HEK293 (cell line): Measurements from ENCODE around the gene EED.
A peak's percentile ranks its signal among the peaks of the same experiment; 100 is the strongest.

Experiments used
- CTCF ChIA-PET: fragments of 350-600 bp; formaldehyde crosslinking; extraction: SDS; loops from one replicate; lab custom pipeline; 2021; ENCODE audit warnings: antibody characterized with exemption; lab: Yijun Ruan, JAX
- POLR2A ChIA-PET: fragments of 300-600 bp; formaldehyde crosslinking; extraction: SDS; loops from one replicate; lab custom pipeline; 2020; ENCODE audit warnings: antibody characterized with exemption, inconsistent platforms; lab: Yijun Ruan, JAX
- H3K27ac ChIP-seq: fragments of 200-500 bp; sonication (Bioruptor generic); 2 replicates; pipeline ENCODE4 v1.5.1; 2014; ENCODE audit warnings: low read depth, low read length, control low read depth, inconsistent platforms; ENCODE audit errors: extremely low read depth
- H3K36me3 ChIP-seq, 2 experiments: fragments of 200-500 bp in 1 of 2; sonication (Bioruptor generic) in 1 of 2; 1 replicate in 1 of 2; 2 replicates in 1 of 2; pipeline ENCODE4 v1.5.1; 2014 to 2017; ENCODE audit warnings: inconsistent platforms in 2 of 2, low read length in 2 of 2; ENCODE audit not compliant: control insufficient read depth in 2 of 2, insufficient read depth in 1 of 2
- H3K4me1 ChIP-seq: fragments of 200-500 bp; sonication (Bioruptor generic); 2 replicates; pipeline ENCODE4 v1.5.1; 2014; ENCODE audit warnings: mild to moderate bottlenecking, low read length, inconsistent platforms; ENCODE audit not compliant: control insufficient read depth, insufficient read depth
- H3K4me3 ChIP-seq: 2 replicates; pipeline ENCODE4 v1.5.1; 2011; ENCODE audit warnings: low read depth, mild to moderate bottlenecking, control low read depth, low read length, moderate library complexity
- H3K9me3 ChIP-seq: fragments of 200-500 bp; sonication (Bioruptor generic); 2 replicates; pipeline ENCODE4 v1.5.1; 2014; ENCODE audit warnings: low read depth, low read length, inconsistent platforms; ENCODE audit not compliant: control insufficient read depth, insufficient read depth
- FEZF1 ChIP-seq: fragments of 450-650 bp; formaldehyde crosslinking; IDR thresholded peaks from 2 replicates; pipeline ENCODE4 v1.5.1; 2016; ENCODE audit warnings: missing biosample characterization, missing genetic modification characterization
- OSR2 ChIP-seq: fragments of 450-650 bp; formaldehyde crosslinking; IDR thresholded peaks from 2 replicates; pipeline ENCODE4 v1.5.1; 2016; ENCODE audit warnings: missing biosample characterization, missing genetic modification characterization
- PRDM6 ChIP-seq: fragments of 450-650 bp; formaldehyde crosslinking; IDR thresholded peaks from 2 replicates; pipeline ENCODE4 v1.5.1; 2017; ENCODE audit warnings: missing biosample characterization, missing genetic modification characterization
- YY2 ChIP-seq: fragments of 450-650 bp; formaldehyde crosslinking; IDR thresholded peaks from 2 replicates; pipeline ENCODE4 v1.5.1; 2016; ENCODE audit warnings: missing biosample characterization, missing genetic modification characterization
- ZBTB1 ChIP-seq: fragments of 450-650 bp; formaldehyde crosslinking; IDR thresholded peaks from 2 replicates; pipeline ENCODE4 v1.5.1; 2016; ENCODE audit warnings: missing biosample characterization, missing genetic modification characterization
- ZBTB48 ChIP-seq: fragments of 450-650 bp; formaldehyde crosslinking; IDR thresholded peaks from 2 replicates; pipeline ENCODE4 v1.5.1; 2016; ENCODE audit warnings: missing biosample characterization, missing genetic modification characterization
- ZNF133 ChIP-seq: fragments of 450-650 bp; formaldehyde crosslinking; IDR thresholded peaks from 2 replicates; pipeline ENCODE4 v1.5.1; 2016; ENCODE audit warnings: missing biosample characterization, missing genetic modification characterization
- ZNF16 ChIP-seq: fragments of 450-650 bp; formaldehyde crosslinking; IDR thresholded peaks from 2 replicates; pipeline ENCODE4 v1.5.1; 2016; ENCODE audit warnings: low read depth, missing biosample characterization, missing genetic modification characterization
- ZNF280D ChIP-seq: fragments of 450-650 bp; formaldehyde crosslinking; IDR thresholded peaks from 2 replicates; pipeline ENCODE4 v1.5.1; 2016; ENCODE audit warnings: missing biosample characterization, missing genetic modification characterization
- ZNF513 ChIP-seq: fragments of 450-650 bp; IDR thresholded peaks from 2 replicates; pipeline ENCODE4 v1.5.1; 2018; ENCODE audit warnings: missing biosample characterization, missing genetic modification characterization
- ZNF561 ChIP-seq: fragments of 450-650 bp; IDR thresholded peaks from 2 replicates; pipeline ENCODE4 v1.5.1; 2018; ENCODE audit warnings: missing biosample characterization, missing genetic modification characterization, borderline replicate concordance
- ZNF571 ChIP-seq: fragments of 450-650 bp; formaldehyde crosslinking; IDR thresholded peaks from 2 replicates; pipeline ENCODE4 v1.5.0; 2017; ENCODE audit warnings: missing biosample characterization, missing genetic modification characterization
- ZNF585B ChIP-seq: fragments of 450-650 bp; formaldehyde crosslinking; IDR thresholded peaks from 2 replicates; pipeline ENCODE4 v1.5.1; 2016; ENCODE audit warnings: missing biosample characterization, missing genetic modification characterization
- ZXDB ChIP-seq: fragments of 450-650 bp; formaldehyde crosslinking; IDR thresholded peaks from 2 replicates; pipeline ENCODE4 v1.5.1; 2016; ENCODE audit warnings: missing biosample characterization, missing genetic modification characterization
- TF ChIP-seq, protein P1 (sequence below): fragments of 450-650 bp; formaldehyde crosslinking; IDR thresholded peaks from 2 replicates; pipeline ENCODE4 v1.5.1; 2016; ENCODE audit warnings: missing biosample characterization, missing genetic modification characterization, low read depth

Gene EED

GRCh38 chr11:86246293-86246675 lies 1.7 kb downstream of the EED start:
- POLR2A ChIA-PET: interaction anchor here (2.5 kb wide), 1 partner anchor 177 kb away, joined by 13 read pairs; the partner anchor contains the start of gene PICALM
- H3K36me3 ChIP-seq: peaks cover 0 to 3% of the 10 kb centered on the region in 2 experiments; a peak in 1 of 3 replicates
- CTCF ChIA-PET: interaction anchor here (0.6 to 0.7 kb wide), 2 partner anchors 363 to 583 kb away, joined by 3 to 4 read pairs; no protein-coding TSS in a partner anchor
- TF ChIP-seq ZNF280D (tag by site-specific recombination): no peak
- TF ChIP-seq, protein P1, sequence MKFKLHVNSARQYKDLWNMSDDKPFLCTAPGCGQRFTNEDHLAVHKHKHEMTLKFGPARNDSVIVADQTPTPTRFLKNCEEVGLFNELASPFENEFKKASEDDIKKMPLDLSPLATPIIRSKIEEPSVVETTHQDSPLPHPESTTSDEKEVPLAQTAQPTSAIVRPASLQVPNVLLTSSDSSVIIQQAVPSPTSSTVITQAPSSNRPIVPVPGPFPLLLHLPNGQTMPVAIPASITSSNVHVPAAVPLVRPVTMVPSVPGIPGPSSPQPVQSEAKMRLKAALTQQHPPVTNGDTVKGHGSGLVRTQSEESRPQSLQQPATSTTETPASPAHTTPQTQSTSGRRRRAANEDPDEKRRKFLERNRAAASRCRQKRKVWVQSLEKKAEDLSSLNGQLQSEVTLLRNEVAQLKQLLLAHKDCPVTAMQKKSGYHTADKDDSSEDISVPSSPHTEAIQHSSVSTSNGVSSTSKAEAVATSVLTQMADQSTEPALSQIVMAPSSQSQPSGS (tag by site-specific recombination): peak; percentile 87
- TF ChIP-seq, all 188 proteins: peak for 1
- H3K9me3 ChIP-seq: no peaks in the 10 kb centered on the region
- H3K27ac ChIP-seq: no peak overlapping the region
- peak overlapping the region; percentile 87 for H3K4me3 ChIP-seq
- H3K4me1 ChIP-seq: no peaks in the 10 kb centered on the region; the same call in none of the 2 replicates

GRCh38 chr11:86247608-86248007 lies 3.1 kb downstream of the EED start:
- Histone ChIP-seq H3K36me3 (peaks cover 0 to 8% of the 10 kb centered on the region in 2 experiments; a peak in 1 of 3 replicates), H3K4me1 (no peaks in the 10 kb centered on the region; the same call in none of the 2 replicates)
- no peak for TF ChIP-seq ZNF571 (tag by site-specific recombination)
- peak; percentile 78; the same call in 1 of the 2 replicates for TF ChIP-seq OSR2 (tag by site-specific recombination)
- TF ChIP-seq ZNF133: no peak
- TF ChIP-seq ZBTB1: no peak
- TF ChIP-seq ZNF16 (tag by site-specific recombination): no peak
- TF ChIP-seq PRDM6 (tag by site-specific recombination): peak; percentile 93
- TF ChIP-seq YY2 (tag by site-specific recombination): 0 out of 2 replicates have a peak, but pooled peaks have one; percentile 34
- TF ChIP-seq ZXDB (tag by site-specific recombination): 0 out of 2 replicates have a peak, but pooled peaks have one; percentile 29
- no peak for TF ChIP-seq ZNF513
- TF ChIP-seq ZNF561 (tag by site-specific recombination): no peak
- TF ChIP-seq ZBTB48: peak; percentile 85
- TF ChIP-seq FEZF1 (tag by site-specific recombination): peak; percentile 40
- TF ChIP-seq ZNF585B (tag by site-specific recombination): no peak
- TF ChIP-seq, all 188 proteins: peak for 6
- Histone ChIP-seq H3K27ac (no peak overlapping the region), H3K4me3 (peak overlapping the region; percentile 11; the same call in 1 of the 2 replicates), H3K9me3 (no peaks in the 10 kb centered on the region)
- CTCF ChIA-PET: interaction anchor here (0.8 kb wide), 1 partner anchor 33 kb away, joined by 3 read pairs; no protein-coding TSS in a partner anchor
- POLR2A ChIA-PET: no interaction called here
